SU-DHL-6 (cell line): ENCODE results near the gene FAM3D.
"Not testable (repeated sequence)": the region's sequence is repeated elsewhere in the genome, so short reads cannot be mapped to it uniquely, and the experiment has no call there.

Experiments
- H2AFZ ChIP-seq: fragments of 200-600 bp; sonication (generic); 2 replicates; pipeline ENCODE4 v1.6.1; 2014; ENCODE audit warnings: low read depth, mild to moderate bottlenecking, moderate library complexity, mixed read lengths, antibody characterized with exemption, low read length; ENCODE audit not compliant: severe bottlenecking
- H3F3A ChIP-seq: fragments of 200-600 bp; shearing (Covaris generic); 2 replicates; pipeline ENCODE4 v1.6.0; 2016; ENCODE audit warnings: antibody characterized with exemption, mild to moderate bottlenecking; ENCODE audit not compliant: insufficient read depth
- H3K27ac ChIP-seq: fragments of 200-600 bp; sonication (generic); 2 replicates; pipeline ENCODE4 v1.5.1; 2016; ENCODE audit warnings: low read depth, mild to moderate bottlenecking, low read length, moderate library complexity, mixed read lengths
- H3K27me3 ChIP-seq: fragments of 200-600 bp; sonication (generic), shearing (Covaris generic); 2 replicates; pipeline ENCODE4 v1.6.0; 2014; ENCODE audit warnings: mild to moderate bottlenecking, low read length
- H3K36me3 ChIP-seq: fragments of 200-600 bp; sonication (generic); 2 replicates; pipeline ENCODE4 v1.6.1; 2014; ENCODE audit warnings: mild to moderate bottlenecking, low read length, mixed read lengths
- H3K4me2 ChIP-seq: fragments of 300-600, 200-600 bp; shearing (Covaris generic), sonication (generic); 2 replicates; pipeline ENCODE4 v1.6.0; 2014; ENCODE audit warnings: low read length, low read depth, mild to moderate bottlenecking; ENCODE audit not compliant: poor library complexity, severe bottlenecking
- H3K4me3 ChIP-seq: fragments of 200-600 bp; sonication (generic); 2 replicates; pipeline ENCODE4 v1.5.1; 2014; ENCODE audit warnings: antibody characterized with exemption, low read length, mild to moderate bottlenecking, mixed read lengths; ENCODE audit not compliant: insufficient read depth, poor library complexity, severe bottlenecking
- H3K79me2 ChIP-seq: fragments of 200-600 bp; sonication (generic); 2 replicates; pipeline ENCODE4 v1.6.1; 2014; ENCODE audit warnings: mild to moderate bottlenecking, low read length, moderate library complexity; ENCODE audit not compliant: insufficient read depth
- H3K9ac ChIP-seq: fragments of 200-600 bp; sonication (generic); 2 replicates; pipeline ENCODE4 v1.7.0; 2014; ENCODE audit warnings: mild to moderate bottlenecking, low read length
- H3K9me2 ChIP-seq: fragments of 200-600 bp; sonication (generic); replicated peaks from 2 replicates; pipeline ENCODE4 v1.6.1; 2014; ENCODE audit warnings: low read length; ENCODE audit not compliant: insufficient read depth
- H3K9me3 ChIP-seq: fragments of 200-600 bp; sonication (generic); 2 replicates; pipeline ENCODE4 v1.6.1; 2014; ENCODE audit warnings: low read length, mixed read lengths; ENCODE audit not compliant: insufficient read depth
- H4K20me1 ChIP-seq: fragments of 200-600 bp; sonication (generic); 2 replicates; pipeline ENCODE4 v1.6.1; 2014; ENCODE audit warnings: low read depth, mild to moderate bottlenecking, antibody characterized with exemption, low read length, moderate library complexity, mixed read lengths
- CTCF ChIP-seq: fragments of 200-600 bp; sonication (generic); IDR thresholded peaks from one replicate; pipeline ENCODE4 v1.5.1; 2017; ENCODE audit warnings: antibody characterized with exemption, mild to moderate bottlenecking, low read length, moderate library complexity; ENCODE audit not compliant: insufficient read depth, poor library complexity, severe bottlenecking
- EZH2phosphoT487 ChIP-seq: fragments of 200-600 bp; sonication (generic), shearing (Covaris generic); conservative IDR thresholded peaks from 2 replicates; pipeline ENCODE4 v1.6.1; 2018; ENCODE audit warnings: mild to moderate bottlenecking, antibody characterized with exemption, low read length, moderate library complexity, mixed read lengths

The FAM3D gene

GRCh38 chr3:58704745-58705144 is 38.2 kb upstream of the FAM3D start:
- no peak overlapping the region for H3K4me2 ChIP-seq
- TF ChIP-seq CTCF, result no peak

GRCh38 chr3:58704304-58704703 is 37.7 kb upstream of the FAM3D start:
- not testable (repeated sequence) for H3K4me3 ChIP-seq, H4K20me1 ChIP-seq, H3K79me2 ChIP-seq, H3K9ac ChIP-seq, H3K9me2 ChIP-seq, H3K36me3 ChIP-seq, H2AFZ ChIP-seq, H3K4me2 ChIP-seq, H3F3A ChIP-seq, H3K27me3 ChIP-seq, H3K27ac ChIP-seq, H3K9me3 ChIP-seq

More at GRCh38 chr3:58704745-58705144, 38.2 kb upstream of the FAM3D start:
- H3K9ac ChIP-seq, result no peak overlapping the region
- H3F3A ChIP-seq, result no peaks in the 10 kb centered on the region
- H3K9me2 ChIP-seq, result no peaks in the 10 kb centered on the region
- H2AFZ ChIP-seq, result no peak overlapping the region
- no peak overlapping the region for H3K4me3 ChIP-seq
- H4K20me1 ChIP-seq, result no peaks in the 10 kb centered on the region
- no peaks in the 10 kb centered on the region for H3K36me3 ChIP-seq
- no peaks in the 10 kb centered on the region for H3K27me3 ChIP-seq
- no peaks in the 10 kb centered on the region for H3K79me2 ChIP-seq
- no peaks in the 10 kb centered on the region for H3K9me3 ChIP-seq
- no peak overlapping the region for H3K27ac ChIP-seq

- H3K9me2 ChIP-seq, result no peaks in the 10 kb centered on the region
- no peak overlapping the region for H2AFZ ChIP-seq
- H3K4me3 ChIP-seq, result no peak overlapping the region
- no peak overlapping the region for H3K9ac ChIP-seq
- H3K27me3 ChIP-seq, result no peaks in the 10 kb centered on the region
- H4K20me1 ChIP-seq, result no peaks in the 10 kb centered on the region
- TF ChIP-seq EZH2phosphoT487, result no peak
- TF ChIP-seq CTCF, result no peak
- H3K79me2 ChIP-seq, result no peaks in the 10 kb centered on the region
- no peak overlapping the region for H3K27ac ChIP-seq
- H3F3A ChIP-seq, result no peaks in the 10 kb centered on the region
- H3K4me2 ChIP-seq, result no peak overlapping the region
- H3K9me3 ChIP-seq, result no peaks in the 10 kb centered on the region; the same call in 1 of the 2 replicates
- no peaks in the 10 kb centered on the region for H3K36me3 ChIP-seq
Measured at GRCh38 chr3:58698246-58698645, 31.7 kb upstream of the FAM3D start.

- TF ChIP-seq EZH2phosphoT487 (no peak), CTCF (no peak)
- Histone ChIP-seq H3F3A (no peaks in the 10 kb centered on the region), H3K79me2 (no peaks in the 10 kb centered on the region), H3K27ac (no peak overlapping the region), H3K27me3 (no peaks in the 10 kb centered on the region), H3K9me2 (no peaks in the 10 kb centered on the region), H3K4me2 (no peak overlapping the region), H3K4me3 (no peak overlapping the region), H2AFZ (no peak overlapping the region), H3K9me3 (no peaks in the 10 kb centered on the region; the same call in 1 of the 2 replicates), H3K36me3 (no peaks in the 10 kb centered on the region), H4K20me1 (no peaks in the 10 kb centered on the region), H3K9ac (no peak overlapping the region)
Measured at GRCh38 chr3:58697561-58697960, 31.0 kb upstream of the FAM3D start.

GRCh38 chr3:58696813-58697212 is 30.2 kb upstream of the FAM3D start:
- H3K36me3 ChIP-seq, H2AFZ ChIP-seq, H3K79me2 ChIP-seq, H3F3A ChIP-seq, H3K27ac ChIP-seq, H3K9ac ChIP-seq, H4K20me1 ChIP-seq, H3K9me2 ChIP-seq, H3K9me3 ChIP-seq, H3K4me3 ChIP-seq, H3K4me2 ChIP-seq, H3K27me3 ChIP-seq: not testable (repeated sequence)
